GM15510 (cell line): ENCODE data around the gene OR5C1.

Experiments
- POLR2A ChIP-seq: IDR thresholded peaks from 3 replicates; pipeline ENCODE4 v1.6.1; 2011; ENCODE audit warnings: borderline replicate concordance; ENCODE audit not compliant: insufficient read length; ENCODE audit errors: extremely low read depth

OR5C1 gene

DNA sequence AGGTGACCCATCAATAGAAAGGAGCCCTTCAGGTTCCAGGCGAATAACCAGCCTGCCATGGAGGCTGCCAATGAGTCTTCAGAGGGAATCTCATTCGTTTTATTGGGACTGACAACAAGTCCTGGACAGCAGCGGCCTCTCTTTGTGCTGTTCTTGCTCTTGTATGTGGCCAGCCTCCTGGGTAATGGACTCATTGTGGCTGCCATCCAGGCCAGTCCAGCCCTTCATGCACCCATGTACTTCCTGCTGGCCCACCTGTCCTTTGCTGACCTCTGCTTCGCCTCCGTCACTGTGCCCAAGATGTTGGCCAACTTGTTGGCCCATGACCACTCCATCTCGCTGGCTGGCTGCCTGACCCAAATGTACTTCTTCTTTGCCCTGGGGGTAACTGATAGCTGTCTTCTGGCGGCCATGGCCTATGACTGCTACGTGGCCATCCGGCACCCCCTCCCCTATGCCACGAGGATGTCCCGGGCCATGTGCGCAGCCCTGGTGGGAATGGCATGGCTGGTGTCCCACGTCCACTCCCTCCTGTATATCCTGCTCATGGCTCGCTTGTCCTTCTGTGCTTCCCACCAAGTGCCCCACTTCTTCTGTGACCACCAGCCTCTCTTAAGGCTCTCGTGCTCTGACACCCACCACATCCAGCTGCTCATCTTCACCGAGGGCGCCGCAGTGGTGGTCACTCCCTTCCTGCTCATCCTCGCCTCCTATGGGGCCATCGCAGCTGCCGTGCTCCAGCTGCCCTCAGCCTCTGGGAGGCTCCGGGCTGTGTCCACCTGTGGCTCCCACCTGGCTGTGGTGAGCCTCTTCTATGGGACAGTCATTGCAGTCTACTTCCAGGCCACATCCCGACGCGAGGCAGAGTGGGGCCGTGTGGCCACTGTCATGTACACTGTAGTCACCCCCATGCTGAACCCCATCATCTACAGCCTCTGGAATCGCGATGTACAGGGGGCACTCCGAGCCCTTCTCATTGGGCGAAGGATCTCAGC is 11.6 kb downstream of the OR5C1 start, which contains the start of gene OR1K1:
Gene OR1K1, plus strand, starts transcription at position 58 of the 995 bp plus-strand sequence. Its CDS starts 0 bp downstream, at position 58.
- no peak for TF ChIP-seq POLR2A

DNA sequence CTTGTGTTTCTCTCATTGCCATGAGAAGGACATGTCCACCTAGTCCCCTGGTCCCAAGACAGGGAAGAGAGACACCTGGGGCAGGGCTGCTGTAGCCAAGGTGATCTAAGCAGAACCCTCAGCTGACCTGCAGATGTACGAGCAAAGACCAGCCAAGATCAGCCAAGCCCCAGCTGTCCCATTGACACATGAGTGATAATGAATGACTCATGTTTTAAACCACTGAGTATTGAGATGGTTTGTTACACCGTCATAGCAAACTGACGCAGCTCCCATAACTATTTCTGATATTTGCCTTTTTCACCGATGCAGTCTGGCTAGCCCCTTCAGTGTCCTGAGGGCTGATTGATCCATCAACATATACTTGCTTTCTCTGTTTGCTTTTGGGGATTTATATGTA is 17.9 kb downstream of the OR5C1 start:
- TF ChIP-seq POLR2A: no peak

DNA sequence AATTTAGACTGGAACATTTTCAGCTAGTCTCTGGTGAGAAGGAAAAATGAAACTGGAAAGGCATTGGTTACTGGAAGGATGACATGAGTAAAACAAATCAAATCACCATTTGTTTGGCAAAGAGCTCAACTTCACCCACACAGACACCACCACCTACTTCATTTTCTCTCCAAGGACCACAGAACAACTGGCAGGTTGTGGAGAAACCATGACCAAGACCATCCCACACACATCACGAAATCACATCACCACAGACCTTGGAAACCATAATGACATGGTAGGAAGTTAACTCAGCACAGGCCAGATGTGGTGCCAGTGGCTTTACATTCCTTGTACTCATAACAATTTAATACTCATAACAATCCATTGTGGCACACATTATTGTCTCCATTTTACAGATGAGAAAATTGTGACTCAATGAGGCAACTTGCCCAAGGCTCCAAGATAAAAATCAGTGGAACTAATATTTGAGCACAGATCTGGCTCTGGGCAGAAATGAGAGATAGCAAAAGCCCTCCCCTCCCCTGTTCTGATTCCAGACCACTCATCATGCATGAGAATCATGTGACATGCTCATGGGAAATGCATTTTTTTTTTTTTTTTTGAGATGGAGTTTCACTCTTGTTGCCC is 18.7 kb downstream of the OR5C1 start:
- no peak for TF ChIP-seq POLR2A

DNA sequence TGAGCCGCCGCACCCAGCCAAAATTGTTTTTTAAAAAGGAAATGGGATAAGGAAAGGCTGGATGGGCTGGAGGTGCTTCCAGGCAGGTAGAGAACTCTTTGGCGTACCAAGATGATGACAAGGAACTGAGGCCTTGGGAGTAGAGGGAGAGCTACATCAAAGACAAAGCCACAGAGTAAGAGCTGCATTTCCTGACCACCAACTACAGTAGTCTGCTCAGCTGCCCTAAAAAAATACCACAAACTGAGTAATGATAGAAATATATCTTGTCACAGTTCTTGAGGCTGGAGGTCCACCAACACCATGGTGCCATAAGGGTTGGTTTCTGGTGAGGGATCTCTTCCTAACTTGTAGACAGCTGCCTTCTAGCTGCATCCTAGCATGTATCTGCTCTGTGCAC is 19.4 kb downstream of the OR5C1 start:
- no peak for TF ChIP-seq POLR2A

DNA sequence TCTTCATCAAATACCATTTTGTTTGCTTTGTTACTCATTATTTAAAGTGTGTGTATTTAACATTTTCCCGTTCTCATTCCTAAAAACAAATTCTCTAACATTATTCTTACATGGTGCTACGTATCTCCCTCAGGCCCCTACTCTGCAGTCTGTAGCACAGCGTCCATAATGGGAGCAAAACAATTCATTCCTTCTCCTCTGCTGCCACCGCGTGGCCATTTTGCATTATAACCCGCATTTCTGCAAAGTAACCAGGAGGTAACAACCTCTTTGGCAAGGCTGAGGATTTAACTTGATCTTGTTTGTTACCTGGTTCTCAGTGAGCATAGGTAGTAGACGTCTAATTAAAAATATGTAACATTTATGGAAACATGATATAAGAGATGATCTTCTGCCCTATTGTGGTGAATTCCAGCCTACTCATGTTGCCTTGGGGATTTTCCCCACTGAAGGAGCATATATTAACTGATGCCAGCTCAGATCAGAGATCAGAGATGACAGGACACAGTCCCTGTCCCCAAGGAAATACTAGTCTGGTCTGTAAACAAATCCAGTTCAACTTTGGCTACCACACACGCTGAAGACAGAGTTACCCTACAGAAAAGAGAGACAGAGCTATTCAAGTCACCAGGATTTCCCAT is 21.7 kb downstream of the OR5C1 start:
- TF ChIP-seq POLR2A: no peak

DNA sequence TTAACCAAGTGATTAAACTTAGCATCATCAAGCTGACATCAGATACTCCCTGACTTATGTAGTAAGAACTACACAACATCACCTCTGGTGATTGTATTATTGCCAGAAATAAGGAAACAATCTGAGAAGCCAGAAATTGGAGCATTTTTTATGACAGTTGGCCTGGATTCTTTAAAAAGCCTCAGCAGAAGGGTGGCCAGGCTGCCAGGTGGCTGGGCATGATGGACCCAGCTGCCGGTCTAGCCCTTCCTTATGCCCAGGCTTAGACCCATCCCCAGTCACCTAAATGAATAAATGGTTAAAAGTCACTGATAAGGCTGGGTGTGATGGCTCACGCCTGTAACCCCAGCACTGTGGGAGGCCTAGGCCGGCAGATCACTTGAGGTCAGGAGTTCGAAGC is 24.0 kb downstream of the OR5C1 start:
- no peak for TF ChIP-seq POLR2A

DNA sequence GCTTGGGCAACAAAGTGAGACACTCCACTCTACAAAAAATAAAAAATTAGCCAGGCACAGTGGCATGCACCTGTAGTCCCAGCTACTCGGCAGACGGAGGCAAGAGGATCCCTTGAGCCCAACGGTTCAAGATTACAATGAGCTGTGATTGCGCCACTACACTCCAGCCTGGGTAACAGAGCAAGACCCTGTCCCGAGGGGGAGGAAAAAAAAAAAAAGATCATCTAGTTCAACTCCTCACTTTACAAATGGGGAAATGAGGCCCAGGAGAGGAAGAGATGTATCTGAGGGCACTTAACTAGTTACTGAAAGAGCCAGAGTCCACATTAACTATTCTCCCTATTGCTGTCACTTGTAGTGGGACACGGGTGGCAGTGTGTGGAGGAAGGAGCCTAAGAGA is 25.8 kb downstream of the OR5C1 start:
- TF ChIP-seq POLR2A: no peak

DNA sequence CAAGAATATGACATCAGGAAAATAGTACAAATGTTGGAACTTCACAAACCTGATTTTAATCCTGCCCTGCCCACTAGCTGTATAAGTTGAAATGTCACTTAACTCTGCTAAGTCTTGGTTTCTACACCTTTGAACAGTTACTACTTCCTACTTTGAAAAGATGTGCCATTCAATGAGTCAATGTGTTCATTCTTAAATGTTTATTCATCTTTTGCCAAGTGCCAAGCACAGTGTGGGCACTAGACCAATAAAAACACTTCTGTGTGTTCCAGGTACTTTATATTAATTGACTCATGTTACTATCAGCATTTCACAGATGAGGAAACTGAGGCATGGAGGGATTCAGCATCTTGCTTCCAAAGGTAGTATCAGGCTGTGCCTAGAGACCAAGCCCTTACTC is 26.8 kb downstream of the OR5C1 start:
- no peak for TF ChIP-seq POLR2A

DNA sequence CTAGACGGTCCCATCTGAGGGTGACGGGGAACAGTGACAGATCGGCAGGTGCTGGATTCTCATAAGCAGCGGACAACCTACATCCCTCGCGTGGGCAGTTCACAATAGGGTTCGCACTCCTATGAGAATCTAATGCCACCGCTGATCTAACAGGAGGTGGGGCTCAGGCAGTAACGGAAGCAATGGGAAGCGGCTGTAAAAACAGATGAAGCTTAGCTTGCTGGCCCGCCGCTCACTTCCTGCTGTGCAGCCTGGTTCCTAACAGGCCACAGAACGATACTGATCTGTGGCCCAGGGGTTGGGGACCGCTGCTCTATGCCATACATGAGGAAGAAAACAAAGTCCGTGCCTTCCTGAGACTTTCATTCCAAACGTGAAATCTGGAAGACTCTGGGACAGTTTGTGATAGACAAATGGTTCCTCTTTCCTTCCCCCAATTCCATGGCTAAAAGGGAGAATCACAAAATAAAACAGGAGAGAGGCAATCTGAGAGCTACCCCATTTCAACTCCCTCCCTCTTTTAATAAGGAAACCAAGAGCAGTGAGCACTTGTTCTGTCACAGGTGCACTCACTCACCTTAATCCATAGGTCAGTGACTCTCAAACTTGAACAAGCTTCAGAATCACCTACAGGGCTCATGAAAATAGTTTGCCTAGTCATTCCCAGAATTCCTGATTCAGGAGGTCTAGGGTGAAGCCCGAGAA is 27.6 kb downstream of the OR5C1 start:
- TF ChIP-seq POLR2A: no peak

DNA sequence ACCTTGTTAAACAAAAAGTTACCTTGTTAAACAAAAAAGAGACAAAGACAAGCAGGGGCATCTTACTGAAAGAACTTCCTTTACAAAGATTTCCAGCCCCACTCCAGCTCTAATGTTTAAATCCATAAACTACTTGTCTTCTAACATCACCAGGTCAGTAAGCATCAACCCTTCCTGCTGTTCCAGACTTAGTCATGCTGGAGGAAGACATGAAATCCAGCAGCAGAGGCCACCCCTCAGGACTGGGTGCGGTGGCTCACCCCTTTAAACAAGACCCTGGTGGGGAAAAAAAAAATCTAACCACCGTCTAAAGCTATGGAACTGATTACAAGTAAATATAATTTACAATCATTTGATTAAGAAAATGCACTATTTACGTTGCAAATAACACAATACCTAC is 30.6 kb downstream of the OR5C1 start:
- no peak for TF ChIP-seq POLR2A

DNA sequence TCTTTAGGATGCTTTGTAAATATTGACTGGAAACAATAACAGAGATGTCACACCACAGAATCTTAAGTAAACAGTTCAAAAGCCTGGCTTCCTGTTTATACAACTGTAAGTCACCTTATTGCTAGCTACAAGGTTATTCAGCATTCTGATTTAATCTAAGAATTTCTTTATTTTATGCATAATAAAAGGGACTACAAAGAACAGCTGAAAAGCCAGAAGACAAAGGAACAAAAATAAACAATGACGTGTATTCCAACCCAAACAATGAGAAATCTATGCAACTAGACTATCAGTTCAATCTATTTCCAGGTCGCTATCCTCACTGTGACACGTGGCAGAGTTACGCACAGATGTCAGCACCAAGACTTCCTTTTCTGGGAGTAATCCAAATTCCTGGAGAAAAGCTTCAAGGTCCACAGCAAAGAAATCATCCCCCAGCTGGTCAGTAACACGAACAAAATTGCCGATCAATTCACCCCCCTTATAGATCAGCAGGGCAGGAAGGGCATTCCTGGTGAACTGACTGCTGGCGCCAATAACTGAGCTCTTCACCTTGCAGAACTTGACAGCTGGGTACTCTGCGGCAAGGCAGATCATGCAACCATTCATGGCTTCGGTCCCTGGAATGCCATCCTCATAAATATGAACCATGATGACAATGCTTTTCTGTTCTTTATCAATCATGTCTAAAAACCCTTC is 31.2 kb downstream of the OR5C1 start:
- TF ChIP-seq POLR2A: no peak

DNA sequence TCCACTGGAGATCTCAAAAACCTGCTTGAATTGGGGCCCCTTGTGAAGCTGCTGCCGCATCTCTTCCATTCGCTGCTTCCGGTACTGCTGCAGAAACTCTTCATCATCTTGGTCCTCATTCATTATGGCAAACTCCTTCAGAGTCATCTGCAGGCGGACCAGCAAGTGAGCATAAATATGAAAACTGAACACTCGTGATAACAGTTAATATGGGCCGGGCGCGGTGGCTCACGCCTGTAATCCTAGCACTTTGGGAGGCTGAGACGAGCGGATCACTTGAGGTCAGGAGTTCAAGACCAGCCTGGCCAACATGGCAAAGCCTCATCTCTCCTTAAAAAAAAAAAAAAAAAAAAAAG is 31.7 kb downstream of the OR5C1 start:
- no peak for TF ChIP-seq POLR2A

DNA sequence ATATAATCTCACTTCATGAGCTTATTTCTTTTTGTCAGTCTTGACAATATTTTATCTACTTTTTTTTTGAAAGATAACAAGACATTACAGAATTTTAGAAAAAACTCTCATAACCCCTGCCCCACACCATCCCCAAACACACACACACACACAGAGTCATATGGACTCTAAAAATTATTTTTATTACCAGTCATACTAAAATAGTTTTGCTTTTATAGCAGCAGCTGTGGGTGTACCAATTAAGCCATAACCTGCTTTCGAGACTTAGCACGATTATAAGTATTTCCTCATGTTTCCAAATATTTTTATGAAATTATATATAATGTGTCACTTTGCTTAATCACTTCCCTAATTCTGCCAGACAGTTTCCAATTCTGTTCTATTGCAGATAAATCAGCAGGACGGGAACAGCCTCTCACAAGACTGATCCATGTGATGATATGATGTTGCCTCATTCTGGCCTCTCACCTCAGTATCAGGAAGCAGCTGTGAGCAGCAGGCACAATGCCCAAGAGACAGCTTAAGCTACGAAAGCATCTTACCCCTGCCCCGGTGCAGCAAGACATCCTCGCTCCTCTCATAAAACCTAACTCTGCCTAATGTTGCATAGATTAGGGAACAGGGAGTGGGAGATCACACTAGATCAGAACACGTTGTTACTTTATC is 32.7 kb downstream of the OR5C1 start:
- no peak for TF ChIP-seq POLR2A

DNA sequence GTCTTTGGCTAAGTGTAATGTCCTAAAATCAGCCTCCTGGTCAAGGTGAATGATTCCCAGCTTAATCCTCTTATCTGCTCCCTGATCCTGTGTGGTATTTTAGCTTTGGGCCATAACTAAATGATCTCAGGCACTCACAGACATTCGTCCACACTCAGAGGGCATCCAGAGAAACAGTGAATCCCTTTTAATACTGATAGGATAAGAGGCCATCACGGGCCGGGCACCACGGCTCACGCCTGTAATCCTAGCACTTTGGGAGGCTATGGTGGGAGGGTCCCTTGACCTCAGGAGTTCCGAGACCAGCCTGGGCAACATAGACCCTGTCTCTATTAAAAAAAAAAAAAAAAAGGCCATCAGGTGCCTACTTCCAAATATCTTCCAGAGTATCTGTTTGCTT is 33.3 kb downstream of the OR5C1 start:
- TF ChIP-seq POLR2A: no peak
